Activated naive CD4-positive, alpha-beta T cell treated with anti-CD3 and anti-CD28 coated beads for 36 hours (primary cell): ENCODE results near the gene RPL6. TPM values are rescaled to one million over a fixed set of nuclear protein-coding genes. Genes with fewer than 3 reads are reported as not detected.
"Not testable (repeated sequence)": the region's sequence is repeated elsewhere in the genome, so short reads cannot be mapped to it uniquely, and the experiment has no call there.

Experiments used
- CTCF ChIA-PET: fragments of 350-600 bp; sonication (Branson Sonifier 250); formaldehyde crosslinking; loops from one replicate; lab custom pipeline; 2021; ENCODE audit warnings: antibody characterized with exemption; lab: Charles Lee
- DNase-seq: peaks from one replicate; pipeline ENCODE4 v3.0.0-alpha.2; 2020
- H3K27ac Mint-ChIP-seq: one replicate; pipeline ENCODE4 v1.8.0; 2021; ENCODE audit warnings: mild to moderate bottlenecking, mixed read lengths
- H3K27me3 Mint-ChIP-seq: one replicate; pipeline ENCODE4 v1.8.0; 2021; ENCODE audit warnings: low read depth, mixed read lengths
- H3K36me3 Mint-ChIP-seq: one replicate; pipeline ENCODE4 v1.8.0; 2021; ENCODE audit warnings: low read depth, mixed read lengths
- H3K4me1 Mint-ChIP-seq: one replicate; pipeline ENCODE4 v1.8.0; 2021; ENCODE audit warnings: low read depth, mixed read lengths
- H3K4me3 Mint-ChIP-seq: one replicate; pipeline ENCODE4 v1.8.0; 2021; ENCODE audit warnings: mild to moderate bottlenecking, moderate library complexity, mixed read lengths
- H3K9me3 Mint-ChIP-seq: one replicate; pipeline ENCODE4 v1.8.0; 2021; ENCODE audit warnings: mixed read lengths
- intact Hi-C: fragments of 100-400 bp; cut with micrococcal nuclease; formaldehyde crosslinking; loops from one replicate; pipeline ENCODE4 v1.15.1; 2023
- total RNA-seq, 2 experiments: library from RNA; stranded (reverse); gene quantifications; one replicate each; pipeline ENCODE4 v1.2.3, GENCODE V29; 2021

RPL6 gene
- 1,000 to 10,000 TPM; 2,358 to 2,432 TPM for total RNA-seq

DNA sequence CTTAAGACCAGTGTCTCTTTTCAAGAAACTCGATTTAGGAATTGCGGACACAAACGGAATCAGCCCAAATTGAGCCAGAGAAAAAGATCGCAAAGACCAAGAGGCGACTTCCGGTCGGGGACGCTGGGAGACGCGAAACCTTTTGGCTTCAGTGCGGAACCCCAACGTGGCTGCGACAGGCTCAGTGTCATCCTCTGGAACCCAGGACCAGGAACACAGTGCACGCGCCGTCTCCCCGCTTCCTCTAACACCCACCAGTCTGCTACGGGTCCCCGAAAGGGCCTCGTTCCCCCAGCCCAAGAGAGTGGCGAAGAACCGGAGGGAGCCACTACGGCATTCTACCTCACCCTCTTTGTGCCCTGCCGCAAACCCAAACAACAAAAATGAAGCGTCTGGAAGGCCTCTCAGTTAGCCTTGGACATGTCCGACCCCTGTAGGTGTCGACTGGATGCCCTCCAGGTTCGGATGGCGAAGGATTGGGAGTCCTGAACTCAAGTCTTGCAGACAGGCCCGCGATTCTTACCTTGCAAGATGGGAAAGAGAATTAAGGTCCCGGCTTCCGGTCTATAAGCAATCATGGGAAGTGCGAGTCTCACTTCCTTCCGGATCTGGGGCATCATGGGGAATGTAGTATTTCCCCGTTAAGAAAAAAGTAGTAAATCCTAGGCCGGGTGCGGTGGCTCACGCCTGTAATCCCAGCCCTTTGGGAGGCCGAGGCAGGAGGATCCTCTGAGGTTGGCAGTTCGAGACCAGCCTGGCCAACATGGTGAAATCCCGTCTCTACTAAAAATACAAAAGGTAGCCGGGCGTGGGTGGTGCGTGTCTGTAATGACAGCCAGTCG is at the start of gene RPL6:
Gene RPL6, minus strand, starts transcription at position 542 of the 842 bp plus-strand sequence. CDS start 949 bp downstream, outside the sequence.
- DNase-seq: peak; percentile 88
- intact Hi-C loops: loop anchor here (1.0 to 10.0 kb wide), 8 partner anchors 9 to 1004 kb away; partner anchors contain the start of genes ERP29, HECTD4, MAPKAPK5 and NAA25
- Mint-ChIP-seq H3K27me3 (no peaks in the 10 kb centered on the region), H3K36me3 (peaks cover 47% of the 10 kb centered on the region), H3K4me3 (peak within 1 kb of the TSS; percentile 100), H3K9me3 (no peaks in the 10 kb centered on the region), H3K4me1 (peaks cover 43% of the 10 kb centered on the region), H3K27ac (peak within 1 kb of the TSS; percentile 100)
- CTCF ChIA-PET: interaction anchor here (3.2 kb wide), 1 partner anchor 211 kb away, joined by 12 read pairs; no protein-coding TSS in a partner anchor

GRCh38 chr12:112458751-112459150 is 49.3 kb upstream of the RPL6 start:
- no peak for DNase-seq
- Mint-ChIP-seq H3K36me3 (peaks cover 52% of the 10 kb centered on the region), H3K27me3 (no peaks in the 10 kb centered on the region), H3K4me3 (no peak overlapping the region), H3K4me1 (peaks cover 4% of the 10 kb centered on the region), H3K27ac (no peak overlapping the region), H3K9me3 (no peaks in the 10 kb centered on the region)
- intact Hi-C loops: no loop called here
- CTCF ChIA-PET: interaction anchor here (0.6 kb wide), 1 partner anchor 14 kb away, joined by 3 read pairs; no protein-coding TSS in a partner anchor

GRCh38 chr12:112458330-112458729 is 48.9 kb upstream of the RPL6 start:
- Mint-ChIP-seq H3K27me3 (no peaks in the 10 kb centered on the region), H3K27ac (no peak overlapping the region), H3K4me3 (no peak overlapping the region), H3K4me1 (peaks cover 4% of the 10 kb centered on the region), H3K36me3 (peaks cover 51% of the 10 kb centered on the region), H3K9me3 (no peaks in the 10 kb centered on the region)
- intact Hi-C loops: no loop called here
- DNase-seq: no peak
- CTCF ChIA-PET: no interaction called here

DNA sequence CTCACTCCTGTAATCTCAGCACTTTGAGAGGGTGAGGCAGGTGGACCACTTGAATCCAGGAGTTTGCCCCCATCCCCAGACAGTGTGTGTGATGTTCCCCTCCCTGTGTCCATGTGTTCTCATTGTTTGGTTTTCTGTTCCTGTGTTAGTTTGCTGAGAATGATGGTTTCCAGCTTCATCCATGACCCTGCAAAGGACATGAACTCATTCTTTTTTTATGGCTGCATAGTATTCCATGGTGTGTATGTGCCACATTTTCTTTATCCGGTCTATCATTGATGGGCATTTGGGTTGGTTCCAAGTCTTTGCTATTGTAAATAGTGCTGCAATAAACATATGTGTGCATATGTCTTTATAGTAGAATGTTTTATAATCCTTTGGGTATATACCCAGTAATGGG is 47.7 kb upstream of the RPL6 start:
- H3K4me1 Mint-ChIP-seq, H3K27me3 Mint-ChIP-seq, H3K9me3 Mint-ChIP-seq, intact Hi-C loops, H3K27ac Mint-ChIP-seq, DNase-seq, CTCF ChIA-PET, H3K4me3 Mint-ChIP-seq: not testable (repeated sequence)
- peaks cover 52% of the 10 kb centered on the region for H3K36me3 Mint-ChIP-seq

DNA sequence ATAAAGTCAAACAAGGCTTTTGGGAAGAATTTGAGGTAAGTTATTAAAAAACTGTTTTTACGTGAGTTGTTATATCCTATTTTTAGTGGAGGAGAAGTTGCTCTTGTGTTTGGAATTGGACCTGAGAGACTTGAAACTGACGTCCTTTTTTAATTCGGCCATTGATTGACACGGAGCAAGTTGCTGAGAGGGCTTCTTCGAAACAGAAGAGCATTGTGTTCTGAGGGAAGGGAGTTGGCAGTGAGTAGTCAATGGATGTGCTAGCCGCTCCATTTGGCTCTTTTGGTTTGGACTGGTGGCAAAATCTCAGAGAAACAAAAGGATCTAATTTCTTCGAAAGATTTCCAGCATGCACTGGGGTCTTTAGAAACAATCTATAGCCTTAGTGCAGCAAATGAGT is 46.6 kb upstream of the RPL6 start:
- H3K27me3 Mint-ChIP-seq: no peaks in the 10 kb centered on the region
- H3K4me1 Mint-ChIP-seq: peaks cover 3% of the 10 kb centered on the region
- no peak overlapping the region for H3K27ac Mint-ChIP-seq
- no peak for DNase-seq
- no peak overlapping the region for H3K4me3 Mint-ChIP-seq
- intact Hi-C loops: no loop called here
- CTCF ChIA-PET: no interaction called here
- H3K9me3 Mint-ChIP-seq: no peaks in the 10 kb centered on the region
- peaks cover 52% of the 10 kb centered on the region for H3K36me3 Mint-ChIP-seq

GRCh38 chr12:112450725-112451124 is 41.3 kb upstream of the RPL6 start:
- H3K4me3 Mint-ChIP-seq: no peak overlapping the region
- H3K36me3 Mint-ChIP-seq: peaks cover 34% of the 10 kb centered on the region
- no peaks in the 10 kb centered on the region for H3K9me3 Mint-ChIP-seq
- CTCF ChIA-PET: interaction anchor here (0.6 kb wide), 1 partner anchor 21 kb away, joined by 4 read pairs; no protein-coding TSS in a partner anchor
- no peak overlapping the region for H3K27ac Mint-ChIP-seq
- no peaks in the 10 kb centered on the region for H3K27me3 Mint-ChIP-seq
- DNase-seq: no peak
- intact Hi-C loops: no loop called here
- H3K4me1 Mint-ChIP-seq: peaks cover 12% of the 10 kb centered on the region

- intact Hi-C loops, H3K4me3 Mint-ChIP-seq, DNase-seq, H3K27me3 Mint-ChIP-seq, CTCF ChIA-PET, H3K9me3 Mint-ChIP-seq, H3K27ac Mint-ChIP-seq: not testable (repeated sequence)
- H3K36me3 Mint-ChIP-seq: peaks cover 22% of the 10 kb centered on the region
- H3K4me1 Mint-ChIP-seq: peaks cover 12% of the 10 kb centered on the region
Observed at GRCh38 chr12:112448165-112448564, 38.8 kb upstream of the RPL6 start.

GRCh38 chr12:112447106-112447505 is 37.7 kb upstream of the RPL6 start:
- no peak overlapping the region for H3K27ac Mint-ChIP-seq

DNA sequence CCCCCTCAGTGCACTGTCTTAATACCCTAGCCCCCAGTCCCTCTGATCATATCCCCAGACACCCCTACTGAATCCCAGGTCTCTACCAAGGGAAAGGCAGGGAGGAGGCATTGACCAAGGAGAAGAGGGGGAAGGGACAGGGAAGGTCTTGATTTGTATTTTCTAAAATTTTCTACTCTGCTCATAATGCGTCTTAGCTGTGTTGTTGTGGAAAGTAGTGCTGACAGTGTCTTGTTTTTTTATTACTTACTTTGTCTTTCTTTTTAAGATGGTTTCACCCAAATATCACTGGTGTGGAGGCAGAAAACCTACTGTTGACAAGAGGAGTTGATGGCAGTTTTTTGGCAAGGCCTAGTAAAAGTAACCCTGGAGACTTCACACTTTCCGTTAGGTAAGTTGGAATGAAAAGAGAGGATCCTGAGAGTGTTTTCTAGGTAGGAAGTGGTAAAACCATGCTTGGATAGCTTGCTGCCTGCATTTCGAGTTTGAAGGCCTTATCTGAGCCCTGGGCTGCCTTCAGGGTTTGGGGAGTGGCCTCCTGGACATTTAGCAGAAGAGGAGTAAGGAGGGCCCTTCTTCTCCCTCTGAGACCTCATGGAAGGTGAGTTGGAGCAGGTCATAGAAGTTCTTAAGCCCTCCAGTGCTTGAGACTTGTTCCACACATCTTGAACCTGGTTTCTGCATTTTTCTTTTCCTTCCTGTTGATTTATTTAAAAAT is 36.8 kb upstream of the RPL6 start:
- DNase-seq: no peak
- Mint-ChIP-seq H3K4me3 (no peak overlapping the region), H3K36me3 (peaks cover 20% of the 10 kb centered on the region), H3K27ac (peak overlapping the region; percentile 21), H3K9me3 (no peaks in the 10 kb centered on the region), H3K4me1 (peaks cover 12% of the 10 kb centered on the region), H3K27me3 (no peaks in the 10 kb centered on the region)
- intact Hi-C loops: no loop called here
- CTCF ChIA-PET: no interaction called here

More at GRCh38 chr12:112447106-112447505, 37.7 kb upstream of the RPL6 start:
- intact Hi-C loops: no loop called here
- no peaks in the 10 kb centered on the region for H3K9me3 Mint-ChIP-seq
- H3K36me3 Mint-ChIP-seq: peaks cover 22% of the 10 kb centered on the region
- no peaks in the 10 kb centered on the region for H3K27me3 Mint-ChIP-seq
- no peak for DNase-seq
- CTCF ChIA-PET: no interaction called here
- peaks cover 12% of the 10 kb centered on the region for H3K4me1 Mint-ChIP-seq
- no peak overlapping the region for H3K4me3 Mint-ChIP-seq

- no peak for DNase-seq
- H3K4me3 Mint-ChIP-seq: no peak overlapping the region
- peaks cover 12% of the 10 kb centered on the region for H3K4me1 Mint-ChIP-seq
- H3K36me3 Mint-ChIP-seq: peaks cover 11% of the 10 kb centered on the region
- H3K9me3 Mint-ChIP-seq: no peaks in the 10 kb centered on the region
- CTCF ChIA-PET: no interaction called here
- no peaks in the 10 kb centered on the region for H3K27me3 Mint-ChIP-seq
- no peak overlapping the region for H3K27ac Mint-ChIP-seq
- intact Hi-C loops: no loop called here
Observed at GRCh38 chr12:112443916-112444315, 34.5 kb upstream of the RPL6 start.

GRCh38 chr12:112440653-112441052 is 31.2 kb upstream of the RPL6 start:
- not testable (repeated sequence) for H3K36me3 Mint-ChIP-seq
- CTCF ChIA-PET: interaction anchor here (0.6 to 0.7 kb wide), 2 partner anchors 11 to 346 kb away, joined by 3 read pairs; no protein-coding TSS in a partner anchor

DNA sequence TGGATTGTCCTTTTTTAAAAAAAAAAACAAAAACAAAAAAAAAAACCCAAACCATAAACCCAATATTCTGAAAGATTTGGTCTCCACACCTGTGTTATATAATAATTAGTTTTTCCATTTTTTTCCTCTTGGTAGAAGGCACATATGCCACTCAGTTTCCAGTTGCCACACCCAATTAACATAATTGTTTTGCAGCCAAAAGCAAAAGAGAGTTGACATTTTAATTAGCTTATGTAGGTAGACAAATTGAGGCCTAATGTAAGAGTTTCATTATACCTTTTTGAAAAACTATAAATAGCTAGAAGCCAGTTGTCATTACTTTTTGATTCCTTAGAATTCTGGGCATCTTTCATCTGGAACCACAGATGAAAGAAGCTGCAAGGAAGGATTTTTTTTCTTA is 30.4 kb upstream of the RPL6 start:
- CTCF ChIA-PET: no interaction called here

More at GRCh38 chr12:112440653-112441052, 31.2 kb upstream of the RPL6 start:
- intact Hi-C loops, H3K4me3 Mint-ChIP-seq, H3K27ac Mint-ChIP-seq, H3K9me3 Mint-ChIP-seq, DNase-seq, H3K27me3 Mint-ChIP-seq: not testable (repeated sequence)
- H3K4me1 Mint-ChIP-seq: peaks cover 13% of the 10 kb centered on the region

More for the DNA sequence above, 30.4 kb upstream of the RPL6 start:
- intact Hi-C loops: loop anchor here (10.0 kb wide), 1 partner anchor 545 kb away; no protein-coding TSS in a partner anchor
- H3K36me3 Mint-ChIP-seq: peaks cover 2% of the 10 kb centered on the region
- H3K4me1 Mint-ChIP-seq: peaks cover 16% of the 10 kb centered on the region
- H3K27ac Mint-ChIP-seq: no peak overlapping the region
- no peak overlapping the region for H3K4me3 Mint-ChIP-seq
- DNase-seq: no peak
- H3K9me3 Mint-ChIP-seq: no peaks in the 10 kb centered on the region
- H3K27me3 Mint-ChIP-seq: no peaks in the 10 kb centered on the region
